Gastrocnemius medialis (tissue), 4 donors: ENCODE data around the gene AKAP8L. TPM values are rescaled to one million over a fixed set of nuclear protein-coding genes. Genes with fewer than 3 reads are reported as not detected.
"Not testable (repeated sequence)": the region's sequence is repeated elsewhere in the genome, so short reads cannot be mapped to it uniquely, and the experiment has no call there.

ENCODE experiments used
- ATAC-seq, 2 donors: fragments of 150-250 bp; one replicate each; pipeline ENCODE4 v1.9.1; 2016
- DNase-seq, 2 donors: peaks; one replicate each; pipeline ENCODE4 v3.0.0-alpha.2; 2019
- H3K27ac ChIP-seq, 4 donors: fragments of 200-600 bp; sonication (generic); 1 replicate in 1 of 4; 2 replicates in 3 of 4; pipeline ENCODE4 v1.5.1; 2016 to 2018; ENCODE audit warnings: mild to moderate bottlenecking in 2 of 4, moderate library complexity in 1 of 4
- H3K27me3 ChIP-seq, 3 donors: fragments of 200-600 bp; sonication (generic) in 2 of 3; 1 replicate in 1 of 3; 2 replicates in 2 of 3; pipeline versions ENCODE4 v1.5.1 to v1.6.0; 2016 to 2019; ENCODE audit warnings: mild to moderate bottlenecking in 1 of 3, moderate library complexity in 1 of 3
- H3K36me3 ChIP-seq, 2 donors: fragments of 200-600 bp; sonication (generic) in 1 of 2; one replicate each; pipeline ENCODE4 v1.5.1; 2017 to 2018
- H3K4me1 ChIP-seq, 2 donors: fragments of 200-600 bp; sonication (generic) in 1 of 2; one replicate each; pipeline ENCODE4 v1.5.1; 2016 to 2017; ENCODE audit warnings: mild to moderate bottlenecking in 2 of 2
- H3K4me3 ChIP-seq, 4 donors: fragments of 200-600 bp; sonication (generic) in 3 of 4; 1 replicate in 1 of 4; 2 replicates in 3 of 4; pipeline ENCODE4 v1.5.1; 2016 to 2019; ENCODE audit warnings: mild to moderate bottlenecking in 2 of 4
- H3K9me3 ChIP-seq, 3 donors: fragments of 200-600 bp; sonication (generic) in 2 of 3; 1 replicate in 1 of 3; 2 replicates in 2 of 3; pipeline ENCODE4 v1.5.1; 2016 to 2019
- POLR2A ChIP-seq, 2 donors: fragments of 450-650 bp; IDR thresholded peaks; one replicate each; pipeline ENCODE4 v1.6.1; 2017; ENCODE audit warnings: antibody characterized with exemption in 2 of 2, mild to moderate bottlenecking in 2 of 2, moderate library complexity in 2 of 2
- in situ Hi-C, 4 donors: fragments of 200-750 bp; cut with MboI; loops; one replicate each; pipeline versions ENCODE4 v1.15.0 to v1.8.0; 2017; ENCODE audit warnings: low sequenced_read_pairs in 4 of 4
- intact Hi-C: fragments of 100-400 bp; cut with DNase I; formaldehyde crosslinking; loops from one replicate; pipeline ENCODE4 v1.15.1; 2023; ENCODE audit warnings: low total_unique reads
- total RNA-seq, 4 donors: library from RNA; depleted of rRNA; stranded (reverse); fragments of >200 nt; gene quantifications; one replicate each; pipeline versions ENCODE4 v1.1.0 to v1.2.3, GENCODE V29; 2016
- TF ChIP-seq, protein P1 (sequence below), 5 experiments: fragments of 450-650 bp in 3 of 5; fragments of 200-600 bp in 2 of 5; sonication (generic) in 2 of 5; IDR thresholded peaks in 4 of 5; conservative IDR thresholded peaks in 1 of 5; 1 replicate in 4 of 5; 2 replicates in 1 of 5; pipeline ENCODE4 v1.5.1; 2016 to 2019; ENCODE audit warnings: antibody characterized with exemption in 5 of 5, mild to moderate bottlenecking in 3 of 5, moderate library complexity in 3 of 5

The AKAP8L gene
- total RNA-seq, 4 donors from 2014 or later = 69.3 to 142 (median 85.6) TPM

DNA sequence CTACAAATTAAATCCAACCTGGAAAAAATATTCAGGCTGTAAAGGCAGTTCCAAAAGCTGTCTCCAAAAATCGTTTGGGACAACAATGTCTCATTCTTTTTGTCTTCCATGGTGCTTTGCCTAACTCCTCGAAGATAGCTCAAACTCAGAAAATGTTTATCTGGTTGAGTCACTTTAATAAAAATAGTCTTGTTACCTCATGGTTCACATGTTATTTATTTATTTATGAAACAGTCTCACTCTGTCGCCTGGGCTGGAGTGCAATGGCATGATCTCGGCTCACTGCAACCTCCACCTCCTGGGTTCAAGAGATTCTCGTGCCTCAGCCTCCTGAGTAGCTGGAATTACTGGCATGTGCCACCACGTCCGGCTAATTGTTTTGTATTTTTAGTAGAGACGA lies 81.6 kb downstream of the AKAP8L start:
- ATAC-seq (peak; percentile 55 to 71), DNase-seq (peak; percentile 23 to 43)
- Histone ChIP-seq H3K4me3 (no peak overlapping the region), H3K36me3 (no peaks in the 10 kb centered on the region), H3K4me1 (peaks cover 33 to 35% of the 10 kb centered on the region in 2 donors), H3K9me3 (no peaks in the 10 kb centered on the region), H3K27me3 (no peaks in the 10 kb centered on the region), H3K27ac (peak overlapping the region; percentile 70 to 83 (median 78))
- intact Hi-C loops (loop anchor here (2.0 kb wide), 1 partner anchor 66 kb away; no protein-coding TSS in a partner anchor), in situ Hi-C loops (no loop called here)
- TF ChIP-seq POLR2A (IDR thresholded peaks at IDR 0.05) = peak in 1 of 2 donors; percentile 20
- TF ChIP-seq, protein P1, sequence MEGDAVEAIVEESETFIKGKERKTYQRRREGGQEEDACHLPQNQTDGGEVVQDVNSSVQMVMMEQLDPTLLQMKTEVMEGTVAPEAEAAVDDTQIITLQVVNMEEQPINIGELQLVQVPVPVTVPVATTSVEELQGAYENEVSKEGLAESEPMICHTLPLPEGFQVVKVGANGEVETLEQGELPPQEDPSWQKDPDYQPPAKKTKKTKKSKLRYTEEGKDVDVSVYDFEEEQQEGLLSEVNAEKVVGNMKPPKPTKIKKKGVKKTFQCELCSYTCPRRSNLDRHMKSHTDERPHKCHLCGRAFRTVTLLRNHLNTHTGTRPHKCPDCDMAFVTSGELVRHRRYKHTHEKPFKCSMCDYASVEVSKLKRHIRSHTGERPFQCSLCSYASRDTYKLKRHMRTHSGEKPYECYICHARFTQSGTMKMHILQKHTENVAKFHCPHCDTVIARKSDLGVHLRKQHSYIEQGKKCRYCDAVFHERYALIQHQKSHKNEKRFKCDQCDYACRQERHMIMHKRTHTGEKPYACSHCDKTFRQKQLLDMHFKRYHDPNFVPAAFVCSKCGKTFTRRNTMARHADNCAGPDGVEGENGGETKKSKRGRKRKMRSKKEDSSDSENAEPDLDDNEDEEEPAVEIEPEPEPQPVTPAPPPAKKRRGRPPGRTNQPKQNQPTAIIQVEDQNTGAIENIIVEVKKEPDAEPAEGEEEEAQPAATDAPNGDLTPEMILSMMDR (IDR thresholded peaks at IDR 0.05 in 4 of 5, conservative IDR thresholded peaks at IDR 0.05 in 1 of 5) = no peak

DNA sequence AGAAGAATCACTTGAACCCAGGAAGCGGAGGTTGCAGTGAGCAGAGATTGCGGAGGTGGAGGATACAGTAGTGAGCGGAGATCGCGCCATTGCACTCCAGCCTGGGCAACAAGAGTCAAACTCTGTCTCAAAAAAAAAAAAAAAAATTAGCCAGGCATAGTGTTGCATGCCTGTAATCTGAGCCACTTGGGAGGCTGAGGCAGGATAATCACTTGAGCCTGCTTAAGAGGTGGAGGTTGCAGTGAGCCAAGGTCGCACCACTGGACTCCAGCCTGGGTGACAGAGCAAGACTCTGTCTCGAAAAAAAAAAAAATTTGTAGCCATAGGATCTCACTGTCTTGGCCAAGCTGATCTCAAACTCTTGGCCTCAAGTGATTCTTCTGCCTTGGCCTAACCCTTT lies 82.8 kb downstream of the AKAP8L start:
- peak overlapping the region; percentile 70 to 83 (median 78) for H3K27ac ChIP-seq
- H3K9me3 ChIP-seq = not testable (repeated sequence)
- DNase-seq = peak; percentile 74 to 89

DNA sequence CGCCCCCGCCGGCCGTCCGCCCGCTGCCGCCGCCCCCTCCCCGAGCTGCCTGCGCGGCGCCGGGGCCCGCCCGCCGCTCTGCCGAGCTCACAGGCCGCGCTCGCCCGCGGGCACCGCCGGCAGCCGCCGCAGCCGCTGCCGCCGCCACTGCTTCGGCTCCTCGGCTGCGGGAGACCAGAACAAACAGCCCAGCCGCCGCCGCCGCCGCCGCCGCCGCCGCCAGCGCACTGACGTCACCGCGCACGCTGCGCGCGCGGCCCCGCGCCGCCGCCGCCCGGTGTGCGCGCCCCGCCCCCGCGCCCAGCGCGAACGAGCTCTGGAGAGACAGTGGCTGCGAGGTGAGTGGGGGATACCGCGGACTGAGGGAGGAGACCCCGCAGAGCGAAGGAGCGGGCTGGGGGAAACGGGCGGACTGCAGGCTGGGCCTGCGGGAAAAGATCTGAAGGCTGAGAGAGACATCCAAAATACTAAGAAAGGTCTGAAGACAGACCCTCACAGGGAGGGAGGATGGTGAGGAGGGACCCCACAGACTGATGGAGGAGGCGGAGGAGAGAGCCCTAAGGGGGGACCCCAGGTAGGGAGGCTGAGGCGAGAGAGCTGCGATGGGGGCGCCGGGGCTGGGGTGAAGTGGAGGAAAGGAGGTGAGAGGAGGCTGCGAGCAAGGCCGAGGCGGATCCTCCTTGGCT lies 86.3 kb downstream of the AKAP8L start, which contains the start of gene BRD4:
BRD4 (minus strand) TSS at position 229 of the 686 bp plus-strand sequence. CDS start 59,440 bp downstream, outside the sequence.
- intact Hi-C loops (loop anchor here (2.0 to 5.0 kb wide), 3 partner anchors 46 to 115 kb away; partner anchors contain the start of genes AKAP8, AKAP8L and WIZ), in situ Hi-C loops (no loop called here)
- Histone ChIP-seq H3K4me1 (peaks cover 66 to 70% of the 10 kb centered on the region in 2 donors), H3K27me3 (no peaks in the 10 kb centered on the region), H3K9me3 (no peaks in the 10 kb centered on the region), H3K27ac (peak within 1 kb of the TSS; percentile 91 to 98 (median 96)), H3K36me3 (no peaks in the 10 kb centered on the region), H3K4me3 (peak within 1 kb of the TSS; percentile 82 to 97 (median 96))
- DNase-seq (peak; percentile 38 to 62), ATAC-seq (peak; percentile 63 to 72)
- TF ChIP-seq, protein P1 (IDR thresholded peaks at IDR 0.05 in 4 of 5, conservative IDR thresholded peaks at IDR 0.05 in 1 of 5) = no peak
- TF ChIP-seq POLR2A (IDR thresholded peaks at IDR 0.05) = peak; percentile 72 to 78

More for the DNA sequence above, 82.8 kb downstream of the AKAP8L start:
- intact Hi-C loops = loop anchor here (2.0 kb wide), 1 partner anchor 67 kb away; no protein-coding TSS in a partner anchor
- peak; percentile 62 to 68 for ATAC-seq
- Histone ChIP-seq H3K4me1 (peaks cover 33 to 37% of the 10 kb centered on the region in 2 donors), H3K4me3 (peak overlapping the region in 2 of 4 donors; percentile 8 to 11)
- H3K27me3 ChIP-seq, in situ Hi-C loops, H3K36me3 ChIP-seq: not testable (repeated sequence)

DNA sequence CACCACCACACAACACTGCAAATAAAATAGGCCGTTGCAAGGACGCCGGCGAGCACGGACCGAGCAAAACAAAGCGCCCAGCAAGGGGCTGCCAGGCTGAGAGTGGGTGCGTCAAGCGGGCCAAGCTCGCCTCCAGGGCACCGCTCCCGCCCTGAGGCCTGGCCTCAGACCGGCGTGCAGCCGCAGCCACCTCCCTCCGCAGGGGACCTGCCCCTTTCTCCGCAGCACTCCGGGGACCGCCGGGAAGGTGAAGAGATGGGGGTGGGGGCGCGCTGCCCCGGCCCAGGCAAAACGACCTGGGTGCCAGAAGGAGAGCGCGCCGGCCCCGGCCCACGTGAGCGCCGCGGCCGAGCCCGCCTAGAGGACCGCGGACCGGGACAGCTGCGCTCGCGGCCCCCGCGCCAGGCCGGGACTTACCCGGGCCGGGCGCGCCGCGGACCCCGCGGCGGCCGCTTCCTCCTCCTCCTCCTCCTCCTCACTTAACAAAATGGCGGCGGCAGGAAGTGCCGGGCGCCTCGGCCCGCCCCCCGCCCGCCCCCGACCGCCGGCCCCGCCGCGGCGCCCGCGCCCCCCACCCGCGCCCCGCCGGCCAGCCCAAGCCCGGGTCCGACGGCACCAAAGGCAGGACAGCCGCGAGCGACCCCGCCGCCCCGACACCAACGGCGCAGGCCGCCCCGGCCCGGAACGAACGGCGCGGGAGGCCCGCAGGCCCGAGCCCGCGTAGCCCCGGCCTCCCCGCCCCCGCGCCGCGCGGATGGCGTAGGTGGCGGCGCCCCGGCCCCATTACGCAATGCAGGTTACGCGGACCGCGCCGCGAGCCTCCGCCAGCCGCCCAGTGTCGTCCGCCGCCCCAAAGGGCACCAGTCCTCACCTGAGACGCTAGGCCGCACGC lies 87.1 kb downstream of the AKAP8L start:
- intact Hi-C loops = loop anchor here (2.0 to 5.0 kb wide), 4 partner anchors 47 to 116 kb away; partner anchors contain the start of genes AKAP8, AKAP8L and WIZ
- TF ChIP-seq, protein P1 (IDR thresholded peaks at IDR 0.05 in 4 of 5, conservative IDR thresholded peaks at IDR 0.05 in 1 of 5) = peak in 1 of 5 experiments; percentile 7
- peak; percentile 58 to 69 for TF ChIP-seq POLR2A (IDR thresholded peaks at IDR 0.05)
- H3K36me3 ChIP-seq = no peaks in the 10 kb centered on the region
- DNase-seq (peak; percentile 34 to 63), ATAC-seq (peak; percentile 55 to 62)
- H3K9me3 ChIP-seq = no peaks in the 10 kb centered on the region
- H3K4me3 ChIP-seq = peak overlapping the region; percentile 79 to 97 (median 96)
- H3K27ac ChIP-seq = peak overlapping the region; percentile 91 to 98 (median 96)
- no peaks in the 10 kb centered on the region for H3K27me3 ChIP-seq
- peaks cover 69 to 71% of the 10 kb centered on the region in 2 donors for H3K4me1 ChIP-seq
- in situ Hi-C loops = no loop called here
